H9 (cell line): ENCODE measurements around the gene PDS5B. TPM values are rescaled to one million over a fixed set of nuclear protein-coding genes. Genes with fewer than 3 reads are reported as not detected.

Experiments used
- DNase-seq: peaks from one replicate; pipeline ENCODE4 v3.0.0-alpha.2; 2017
- H2AFZ ChIP-seq: one replicate; pipeline ENCODE4 v1.6.1; 2013; ENCODE audit warnings: mild to moderate bottlenecking, low read length, control low read depth, moderate library complexity
- H2AK5ac ChIP-seq: 2 replicates; pipeline ENCODE4 v1.6.1; 2013; ENCODE audit warnings: low read length, control low read depth, mixed read lengths; ENCODE audit not compliant: insufficient read length
- H2BK120ac ChIP-seq: one replicate; pipeline ENCODE4 v1.6.1; 2013; ENCODE audit warnings: low read depth, mild to moderate bottlenecking, low read length, control low read depth, inconsistent platforms; ENCODE audit not compliant: poor library complexity, severe bottlenecking
- H2BK12ac ChIP-seq: 2 replicates; pipeline ENCODE4 v1.6.1; 2013; ENCODE audit warnings: low read length, control low read depth, mixed read lengths, low read depth; ENCODE audit not compliant: insufficient read length
- H2BK15ac ChIP-seq: 2 replicates; pipeline ENCODE4 v1.6.1; 2013; ENCODE audit warnings: low read depth, low read length, control low read depth
- H2BK20ac ChIP-seq: one replicate; pipeline ENCODE4 v1.6.1; 2013; ENCODE audit warnings: low read depth, mild to moderate bottlenecking, low read length, control low read depth, inconsistent platforms; ENCODE audit not compliant: poor library complexity, severe bottlenecking
- H2BK5ac ChIP-seq: 2 replicates; pipeline ENCODE4 v1.6.1; 2013; ENCODE audit warnings: low read length, control low read depth, mixed read lengths; ENCODE audit not compliant: insufficient read length
- H3K14ac ChIP-seq: 2 replicates; pipeline ENCODE4 v1.6.1; 2013; ENCODE audit warnings: low read length, control low read depth; ENCODE audit not compliant: insufficient read depth
- H3K18ac ChIP-seq: 2 replicates; pipeline ENCODE4 v1.6.1; 2013; ENCODE audit warnings: low read depth, mild to moderate bottlenecking, mixed read lengths, low read length, control low read depth; ENCODE audit not compliant: insufficient read length
- H3K23ac ChIP-seq: 2 replicates; pipeline ENCODE4 v1.6.1; 2013; ENCODE audit warnings: low read length, control low read depth, mixed read lengths, low read depth; ENCODE audit not compliant: insufficient read length
- H3K23me2 ChIP-seq: 2 replicates; pipeline ENCODE4 v1.6.1; 2013; ENCODE audit warnings: low read depth, mild to moderate bottlenecking, mixed read lengths, low read length, control low read depth; ENCODE audit not compliant: insufficient read length, poor library complexity, severe bottlenecking
- H3K27ac ChIP-seq: 2 replicates; pipeline ENCODE4 v1.5.1; 2013; ENCODE audit warnings: low read length, control low read depth, mixed read lengths, low read depth; ENCODE audit not compliant: insufficient read length
- H3K27me3 ChIP-seq: 2 replicates; pipeline ENCODE4 v1.6.1; 2013; ENCODE audit warnings: low read length, control low read depth, inconsistent platforms; ENCODE audit not compliant: insufficient read depth
- H3K4ac ChIP-seq: 2 replicates; pipeline ENCODE4 v1.6.1; 2013; ENCODE audit warnings: low read depth, mild to moderate bottlenecking, control low read depth, inconsistent platforms, low read length, moderate library complexity
- H3K4me1 ChIP-seq: 2 replicates; pipeline ENCODE4 v1.6.1; 2013; ENCODE audit warnings: low read length, control low read depth, inconsistent platforms; ENCODE audit not compliant: insufficient read depth
- H3K4me2 ChIP-seq: 2 replicates; pipeline ENCODE4 v1.6.1; 2013; ENCODE audit warnings: low read length, control low read depth, mixed read lengths; ENCODE audit not compliant: insufficient read length, insufficient read depth
- H3K56ac ChIP-seq: 2 replicates; pipeline ENCODE4 v1.6.1; 2013; ENCODE audit warnings: low read depth, mild to moderate bottlenecking, mixed read lengths, low read length, control low read depth; ENCODE audit not compliant: insufficient read length
- H3K79me1 ChIP-seq: 2 replicates; pipeline ENCODE4 v1.6.1; 2013; ENCODE audit warnings: low read depth, mild to moderate bottlenecking, moderate library complexity, low read length, control low read depth, inconsistent platforms; ENCODE audit not compliant: insufficient read depth, poor library complexity, severe bottlenecking
- H3K79me2 ChIP-seq: 2 replicates; pipeline ENCODE4 v1.6.1; 2013; ENCODE audit warnings: low read length, control low read depth, inconsistent platforms; ENCODE audit not compliant: insufficient read depth
- H3K9ac ChIP-seq: 2 replicates; pipeline ENCODE4 v1.6.1; 2013; ENCODE audit warnings: low read length, control low read depth, mixed read lengths; ENCODE audit not compliant: insufficient read length; ENCODE audit errors: extremely low read depth
- H3K9me3 ChIP-seq: one replicate; pipeline ENCODE4 v1.6.1; 2013; ENCODE audit warnings: low read depth, low read length, inconsistent platforms; ENCODE audit not compliant: control insufficient read depth
- H3T11ph ChIP-seq: one replicate; pipeline ENCODE4 v1.6.1; 2013; ENCODE audit warnings: mild to moderate bottlenecking, low read length, control low read depth, inconsistent platforms
- H4K20me1 ChIP-seq: one replicate; pipeline ENCODE4 v1.6.1; 2013; ENCODE audit not compliant: control insufficient read depth, insufficient read length, insufficient read depth
- H4K5ac ChIP-seq: 2 replicates; pipeline ENCODE4 v1.6.1; 2013; ENCODE audit warnings: low read depth, mild to moderate bottlenecking, mixed read lengths, low read length, control low read depth; ENCODE audit not compliant: insufficient read length
- H4K8ac ChIP-seq: replicated peaks from 2 replicates; pipeline ENCODE4 v1.6.1; 2013; ENCODE audit warnings: low read length, control low read depth, mixed read lengths, low read depth; ENCODE audit not compliant: insufficient read length
- H4K91ac ChIP-seq: 2 replicates; pipeline ENCODE4 v1.6.1; 2013; ENCODE audit warnings: low read depth, mild to moderate bottlenecking, moderate library complexity, mixed read lengths, low read length, control low read depth; ENCODE audit not compliant: insufficient read length
- H3K27ac Mint-ChIP-seq, 3 experiments: 2 replicates in 2 of 3; 3 replicates in 1 of 3; pipeline ENCODE4 v1.8.0; 2020 to 2021; ENCODE audit warnings: mixed read lengths in 3 of 3, mild to moderate bottlenecking in 1 of 3, moderate library complexity in 1 of 3
- H3K27me3 Mint-ChIP-seq: 2 replicates; pipeline ENCODE4 v1.8.0; 2021; ENCODE audit warnings: low read depth, mild to moderate bottlenecking, moderate library complexity, mixed read lengths
- H3K36me3 Mint-ChIP-seq, 3 experiments: 2 replicates in 2 of 3; 3 replicates in 1 of 3; pipeline ENCODE4 v1.8.0; 2020 to 2021; ENCODE audit warnings: low read depth in 3 of 3, mixed read lengths in 3 of 3; ENCODE audit not compliant: insufficient read depth in 1 of 3
- H3K4me1 Mint-ChIP-seq, 2 experiments: 2 replicates each; pipeline ENCODE4 v1.8.0; 2020; ENCODE audit warnings: mixed read lengths in 2 of 2
- H3K4me3 Mint-ChIP-seq, 2 experiments: 2 replicates in 1 of 2; 3 replicates in 1 of 2; pipeline ENCODE4 v1.8.0; 2020 to 2021; ENCODE audit warnings: mild to moderate bottlenecking in 2 of 2, mixed read lengths in 2 of 2, moderate library complexity in 1 of 2
- H3K9me3 Mint-ChIP-seq, 2 experiments: 2 replicates in 1 of 2; 3 replicates in 1 of 2; pipeline ENCODE4 v1.8.0; 2020; ENCODE audit warnings: mild to moderate bottlenecking in 2 of 2, mixed read lengths in 2 of 2, moderate library complexity in 1 of 2
- WGBS: extraction: QIAGEN DNeasy Blood & Tissue Kit; methylation state at CpG from one replicate; pipeline ENCODE4 v1.1.7; 2013; ENCODE audit warnings: missing lambda C conversion rate, low lambda C conversion rate, mixed read lengths; ENCODE audit not compliant: insufficient read length; ENCODE audit errors: extremely low coverage; 5-methylcytosine and 5-hydroxymethylcytosine counted together
- total RNA-seq: library from RNA; stranded (reverse); gene quantifications from 2 replicates; pipeline ENCODE4 v1.2.1, GENCODE V29; 2021
- TF ChIP-seq, protein P1 (sequence below): fragments of 200-600 bp; sonication (generic); conservative IDR thresholded peaks from 3 replicates; pipeline ENCODE4 v1.8.0; 2021; ENCODE audit warnings: antibody characterized with exemption, mild to moderate bottlenecking

The PDS5B gene
- total RNA-seq, 1 experiment from 2014 or later = 50.0 TPM

DNA sequence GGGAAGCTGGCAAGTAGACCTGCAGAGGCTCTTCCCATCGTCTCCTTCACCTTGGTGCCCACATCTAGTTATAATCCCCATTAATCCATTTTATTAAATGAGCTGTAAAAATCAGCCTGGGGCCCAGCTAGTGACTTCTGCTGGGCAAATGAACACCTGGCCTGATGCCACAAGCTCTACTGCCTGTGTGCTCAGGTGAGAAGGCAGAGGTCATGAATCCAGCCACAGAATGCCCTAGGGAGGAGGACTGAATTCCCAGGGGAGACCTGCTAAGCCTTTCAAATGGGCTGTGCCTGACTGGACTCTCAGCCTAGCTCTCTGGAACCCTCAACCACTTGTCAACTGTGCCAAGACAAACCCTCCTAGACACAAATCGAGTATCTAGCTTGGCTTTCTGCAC, 74.0 kb downstream of the PDS5B start:
- H3K4me1 Mint-ChIP-seq = no peaks in the 10 kb centered on the region
- Histone ChIP-seq H3K4ac (no peak overlapping the region), H4K8ac (no peak overlapping the region), H3K23ac (no peak overlapping the region), H3T11ph (no peak overlapping the region), H2BK12ac (no peak overlapping the region), H3K14ac (no peak overlapping the region), H2BK5ac (no peak overlapping the region), H2AK5ac (no peak overlapping the region), H2BK15ac (no peak overlapping the region), H4K20me1 (no peaks in the 10 kb centered on the region), H3K79me2 (peaks cover 2% of the 10 kb centered on the region; the same call in 1 of the 2 replicates), H3K27me3 (no peaks in the 10 kb centered on the region), H3K56ac (no peak overlapping the region), H3K9ac (no peak overlapping the region), H2AFZ (no peak overlapping the region), H3K27ac (no peak overlapping the region), H3K18ac (no peak overlapping the region), H3K9me3 (no peaks in the 10 kb centered on the region), H4K91ac (no peak overlapping the region), H3K23me2 (no peaks in the 10 kb centered on the region), H4K5ac (no peak overlapping the region), H3K4me1 (no peaks in the 10 kb centered on the region), H3K79me1 (peaks cover 3% of the 10 kb centered on the region), H3K4me2 (no peak overlapping the region), H2BK120ac (no peak overlapping the region), H2BK20ac (no peak overlapping the region)
- no CpG with 5 or more reads among the region's 2 CpGs for WGBS
- peak overlapping the region in 1 of 3 experiments; percentile 31; a peak in 2 of 7 replicates for H3K27ac Mint-ChIP-seq
- peaks cover 17 to 20% of the 10 kb centered on the region in 2 experiments for H3K9me3 Mint-ChIP-seq
- TF ChIP-seq, protein P1, sequence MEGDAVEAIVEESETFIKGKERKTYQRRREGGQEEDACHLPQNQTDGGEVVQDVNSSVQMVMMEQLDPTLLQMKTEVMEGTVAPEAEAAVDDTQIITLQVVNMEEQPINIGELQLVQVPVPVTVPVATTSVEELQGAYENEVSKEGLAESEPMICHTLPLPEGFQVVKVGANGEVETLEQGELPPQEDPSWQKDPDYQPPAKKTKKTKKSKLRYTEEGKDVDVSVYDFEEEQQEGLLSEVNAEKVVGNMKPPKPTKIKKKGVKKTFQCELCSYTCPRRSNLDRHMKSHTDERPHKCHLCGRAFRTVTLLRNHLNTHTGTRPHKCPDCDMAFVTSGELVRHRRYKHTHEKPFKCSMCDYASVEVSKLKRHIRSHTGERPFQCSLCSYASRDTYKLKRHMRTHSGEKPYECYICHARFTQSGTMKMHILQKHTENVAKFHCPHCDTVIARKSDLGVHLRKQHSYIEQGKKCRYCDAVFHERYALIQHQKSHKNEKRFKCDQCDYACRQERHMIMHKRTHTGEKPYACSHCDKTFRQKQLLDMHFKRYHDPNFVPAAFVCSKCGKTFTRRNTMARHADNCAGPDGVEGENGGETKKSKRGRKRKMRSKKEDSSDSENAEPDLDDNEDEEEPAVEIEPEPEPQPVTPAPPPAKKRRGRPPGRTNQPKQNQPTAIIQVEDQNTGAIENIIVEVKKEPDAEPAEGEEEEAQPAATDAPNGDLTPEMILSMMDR = no peak
- H3K27me3 Mint-ChIP-seq = no peaks in the 10 kb centered on the region
- no peak for DNase-seq
- H3K4me3 Mint-ChIP-seq = no peak overlapping the region
- H3K36me3 Mint-ChIP-seq = peaks cover 13 to 30% (median 23%) of the 10 kb centered on the region in 3 experiments
